Thyroid gland (tissue), 4 donors: ENCODE data around the gene CMTM8. TPM values are rescaled to one million over a fixed set of nuclear protein-coding genes. Genes with fewer than 3 reads are reported as not detected.

Experiments
- DNase-seq, 2 donors: peaks; one replicate each; pipeline ENCODE4 v3.0.0-alpha.2; 2019
- H3K27ac ChIP-seq, 3 donors: fragments of 200-600 bp; sonication (generic); 1 replicate in 2 of 3; 2 replicates in 1 of 3; pipeline ENCODE4 v1.5.1; 2016 to 2019; ENCODE audit warnings: mild to moderate bottlenecking in 1 of 3, moderate library complexity in 1 of 3
- H3K27me3 ChIP-seq: fragments of 200-600 bp; sonication (generic); one replicate; pipeline ENCODE4 v1.5.1; 2019
- H3K36me3 ChIP-seq, 2 donors: fragments of 200-600 bp; sonication (generic); one replicate each; pipeline ENCODE4 v1.5.1; 2016 to 2019
- H3K4me1 ChIP-seq, 2 donors: fragments of 200-600 bp; sonication (generic); one replicate each; pipeline ENCODE4 v1.5.1; 2017 to 2019
- H3K4me3 ChIP-seq, 3 donors: fragments of 200-600 bp; sonication (generic); replicated peaks in 1 of 3; 1 replicate in 2 of 3; 2 replicates in 1 of 3; pipeline ENCODE4 v1.5.1; 2016; ENCODE audit warnings: mild to moderate bottlenecking in 1 of 3
- H3K9me3 ChIP-seq: fragments of 200-600 bp; sonication (generic); one replicate; pipeline ENCODE4 v1.5.1; 2017
- CTCF ChIP-seq, 6 experiments: fragments of 200-600 bp in 3 of 6; fragments of 450-650 bp in 3 of 6; sonication (generic) in 3 of 6; IDR thresholded peaks; one replicate each; pipeline ENCODE4 v1.5.1; 2016 to 2019; ENCODE audit warnings: antibody characterized with exemption in 6 of 6, mild to moderate bottlenecking in 2 of 6, inconsistent platforms in 1 of 6, moderate library complexity in 1 of 6
- POLR2A ChIP-seq, 2 donors: fragments of 450-650 bp; IDR thresholded peaks; one replicate each; pipeline ENCODE4 v1.6.1; 2017; ENCODE audit warnings: antibody characterized with exemption in 2 of 2, mild to moderate bottlenecking in 2 of 2, moderate library complexity in 1 of 2
- WGBS, 2 donors: methylation state at CpG; one replicate each; pipeline ENCODE4 v1.1.5; 2017; 5-methylcytosine and 5-hydroxymethylcytosine counted together
- intact Hi-C: fragments of 100-400 bp; cut with DNase I; formaldehyde crosslinking; loops from one replicate; pipeline ENCODE4 v1.15.1; 2023
- total RNA-seq, 4 donors: library from RNA; depleted of rRNA; stranded (reverse); fragments of >200 nt; gene quantifications; one replicate each; pipeline ENCODE4 v1.2.3, GENCODE V29; 2016

Gene CMTM8
- total RNA-seq, 4 donors from 2014 or later, result 6.6 to 17.3 (median 11.0) TPM

GRCh38 chr3:32239307-32240158, 1.1 kb downstream of the CMTM8 start:
- H3K27me3 ChIP-seq, result no peaks in the 10 kb centered on the region
- H3K27ac ChIP-seq, result peak overlapping the region; percentile 45 to 71 (median 54)
- H3K4me3 ChIP-seq, result peak overlapping the region; percentile 54 to 81 (median 70)
- DNase-seq, result peak; percentile 13 to 34
- H3K36me3 ChIP-seq, result no peaks in the 10 kb centered on the region
- intact Hi-C loops, result no loop called here
- no peaks in the 10 kb centered on the region for H3K9me3 ChIP-seq
- 39 to 52% methylated on average over 12 of the region's 12 CpGs for WGBS, 2 donors
- peaks cover 14 to 16% of the 10 kb centered on the region in 2 donors for H3K4me1 ChIP-seq
- TF ChIP-seq CTCF (IDR thresholded peaks at IDR 0.05), result no peak
- no peak for TF ChIP-seq POLR2A (IDR thresholded peaks at IDR 0.05)

GRCh38 chr3:32240159-32240545, 1.7 kb downstream of the CMTM8 start:
- Histone ChIP-seq H3K36me3 (no peaks in the 10 kb centered on the region), H3K27ac (peak overlapping the region in 1 of 3 donors; percentile 71), H3K9me3 (no peaks in the 10 kb centered on the region), H3K27me3 (no peaks in the 10 kb centered on the region), H3K4me3 (no peak overlapping the region), H3K4me1 (peaks cover 17% of the 10 kb centered on the region in 2 donors)
- intact Hi-C loops, result no loop called here
- 59 to 82% methylated on average over 6 of the region's 6 CpGs for WGBS, 2 donors
- DNase-seq, result peak in 1 of 2 donors; percentile 18
- peak in 1 of 6 experiments; percentile 33 for TF ChIP-seq CTCF (IDR thresholded peaks at IDR 0.05)
- no peak for TF ChIP-seq POLR2A (IDR thresholded peaks at IDR 0.05)

GRCh38 chr3:32241100-32241499, 2.6 kb downstream of the CMTM8 start:
- intact Hi-C loops, result no loop called here
- TF ChIP-seq POLR2A (IDR thresholded peaks at IDR 0.05) (no peak), CTCF (IDR thresholded peaks at IDR 0.05) (no peak)
- 85 to 98% methylated on average over 4 of the region's 4 CpGs for WGBS, 2 donors
- Histone ChIP-seq H3K27ac (no peak overlapping the region), H3K27me3 (no peaks in the 10 kb centered on the region), H3K4me1 (peaks cover 19 to 22% of the 10 kb centered on the region in 2 donors), H3K9me3 (no peaks in the 10 kb centered on the region), H3K36me3 (no peaks in the 10 kb centered on the region), H3K4me3 (no peak overlapping the region)
- no peak for DNase-seq

GRCh38 chr3:32243519-32243918, 5.0 kb downstream of the CMTM8 start:
- DNase-seq, result no peak

More at GRCh38 chr3:32243519-32243918, 5.0 kb downstream of the CMTM8 start:
- peaks cover 19 to 22% of the 10 kb centered on the region in 2 donors for H3K4me1 ChIP-seq
- no peaks in the 10 kb centered on the region for H3K36me3 ChIP-seq
- no peak overlapping the region for H3K4me3 ChIP-seq
- intact Hi-C loops, result no loop called here
- H3K9me3 ChIP-seq, result no peaks in the 10 kb centered on the region
- 89 to 96% methylated on average over 2 of the region's 2 CpGs for WGBS, 2 donors
- H3K27ac ChIP-seq, result no peak overlapping the region
- no peaks in the 10 kb centered on the region for H3K27me3 ChIP-seq
- no peak for TF ChIP-seq CTCF (IDR thresholded peaks at IDR 0.05)
- TF ChIP-seq POLR2A (IDR thresholded peaks at IDR 0.05), result no peak
